ENCODE results near the gene ZNF81. TPM values are rescaled to one million over a fixed set of nuclear protein-coding genes. Genes with fewer than 3 reads are reported as not detected.

The ZNF81 gene
- total and polyA plus RNA-seq, 2 of the 13 experiments (the other 11 are each of a cell fraction or from before 2014, with no cell fraction given) = 1.4 to 3.2 TPM

DNA sequence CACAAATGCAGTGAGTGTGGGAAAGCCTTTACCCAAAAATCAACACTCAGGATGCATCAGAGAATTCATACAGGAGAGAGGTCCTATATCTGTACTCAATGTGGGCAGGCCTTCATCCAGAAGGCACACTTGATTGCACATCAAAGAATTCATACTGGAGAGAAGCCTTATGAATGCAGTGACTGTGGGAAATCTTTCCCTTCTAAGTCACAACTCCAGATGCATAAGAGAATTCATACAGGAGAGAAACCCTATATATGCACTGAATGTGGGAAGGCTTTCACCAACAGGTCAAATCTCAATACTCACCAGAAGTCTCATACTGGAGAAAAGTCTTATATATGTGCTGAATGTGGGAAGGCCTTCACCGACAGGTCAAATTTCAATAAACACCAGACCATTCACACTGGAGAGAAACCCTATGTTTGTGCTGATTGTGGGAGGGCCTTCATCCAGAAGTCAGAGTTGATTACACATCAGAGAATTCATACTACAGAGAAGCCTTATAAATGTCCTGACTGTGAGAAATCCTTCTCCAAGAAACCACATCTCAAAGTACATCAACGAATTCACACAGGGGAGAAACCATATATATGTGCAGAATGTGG lies 79.3 kb downstream of the ZNF81 start:
- Histone ChIP-seq H3K27me3 (ENCODE audit: control insufficient read depth in 1 of 2, insufficient read depth in 2 of 2, low read length in 2 of 2) (no peaks in the 10 kb centered on the region), H3K4me1 (ENCODE audit: insufficient read depth, low read length) (no peaks in the 10 kb centered on the region), H4K20me1 (ENCODE audit: insufficient read depth, low read length) (no peaks in the 10 kb centered on the region), H3K4me2 (ENCODE audit: low read depth, low read length) (no peak overlapping the region), H3K27ac (ENCODE audit: extremely low read length, insufficient read depth, low read length) (no peak overlapping the region), H2AFZ (ENCODE audit: low read length) (no peak overlapping the region), H3K9ac (ENCODE audit: insufficient read depth, low read depth, low read length) (no peak overlapping the region), H3K9me3 (ENCODE audit: low read length) (peaks cover 19% of the 10 kb centered on the region; the same call in 1 of the 2 replicates), H3K36me3 (replicated peaks in 1 of 2; ENCODE audit: control insufficient read depth in 1 of 2, insufficient read depth in 2 of 2, low read length in 2 of 2) (no peaks in the 10 kb centered on the region), H3K79me2 (ENCODE audit: insufficient read depth, low read length) (no peaks in the 10 kb centered on the region), H3K4me3 (replicated peaks in 1 of 3; ENCODE audit: insufficient read depth in 1 of 3, low read depth in 2 of 3, low read length in 3 of 3) (no peak overlapping the region)
- no peak for ATAC-seq
- POLR2A ChIA-PET = no interaction called here
- 77% methylated on average over 2 of the region's 2 CpGs for WGBS (ENCODE audit: low lambda C conversion rate)
- BruUV-seq (replicated peaks) = no TSS peak
- in situ Hi-C loops (cut with HindIII; ENCODE audit: extremely low pct_ligation_motif_present, low pct_unique_long_range_greater_than_20kb) (no loop called here), intact Hi-C loops (cut with micrococcal nuclease; ENCODE audit: unreplicated experiment) (no loop called here)
- no peak for TF ChIP-seq NR2F2 (IDR thresholded peaks at IDR 0.05; ENCODE audit: borderline replicate concordance, low read depth)
- TF ChIP-seq, protein P1, sequence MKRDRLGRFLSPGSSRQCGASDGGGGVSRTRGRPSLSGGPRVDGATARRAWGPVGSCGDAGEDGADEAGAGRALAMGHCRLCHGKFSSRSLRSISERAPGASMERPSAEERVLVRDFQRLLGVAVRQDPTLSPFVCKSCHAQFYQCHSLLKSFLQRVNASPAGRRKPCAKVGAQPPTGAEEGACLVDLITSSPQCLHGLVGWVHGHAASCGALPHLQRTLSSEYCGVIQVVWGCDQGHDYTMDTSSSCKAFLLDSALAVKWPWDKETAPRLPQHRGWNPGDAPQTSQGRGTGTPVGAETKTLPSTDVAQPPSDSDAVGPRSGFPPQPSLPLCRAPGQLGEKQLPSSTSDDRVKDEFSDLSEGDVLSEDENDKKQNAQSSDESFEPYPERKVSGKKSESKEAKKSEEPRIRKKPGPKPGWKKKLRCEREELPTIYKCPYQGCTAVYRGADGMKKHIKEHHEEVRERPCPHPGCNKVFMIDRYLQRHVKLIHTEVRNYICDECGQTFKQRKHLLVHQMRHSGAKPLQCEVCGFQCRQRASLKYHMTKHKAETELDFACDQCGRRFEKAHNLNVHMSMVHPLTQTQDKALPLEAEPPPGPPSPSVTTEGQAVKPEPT (CRISPR knock-in tag; IDR thresholded peaks at IDR 0.05; ENCODE audit: low read depth) = no peak
- FAIRE-seq = no peak
- CTCF ChIA-PET (ENCODE audit: low intra/inter-chr PET ratio, low total read pairs) = no interaction called here
- DNase-seq (ENCODE audit: low spot score) = no peak

DNA sequence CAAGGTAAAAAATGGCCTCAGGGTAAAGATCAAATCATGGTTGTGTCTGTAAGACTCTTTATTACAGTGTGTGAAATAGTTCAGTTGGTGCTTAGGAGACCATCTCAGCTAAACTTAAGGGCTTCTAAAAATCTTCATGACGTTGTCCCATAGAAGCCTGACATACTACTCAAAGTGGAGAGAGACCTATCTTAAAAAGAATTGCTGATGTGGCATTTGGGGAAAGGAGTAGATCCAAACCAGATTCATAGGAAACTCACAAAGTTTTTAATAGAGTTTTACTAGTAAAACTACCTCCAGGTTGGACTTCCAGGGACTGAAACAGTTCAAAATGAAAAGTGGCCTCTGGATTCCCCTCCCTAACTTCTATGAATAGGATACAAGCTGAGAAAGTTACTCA lies 81.6 kb downstream of the ZNF81 start:
- Histone ChIP-seq H3K36me3 (replicated peaks in 1 of 2; ENCODE audit: control insufficient read depth in 1 of 2, insufficient read depth in 2 of 2, low read length in 2 of 2) (no peaks in the 10 kb centered on the region), H3K4me3 (replicated peaks in 1 of 3; ENCODE audit: insufficient read depth in 1 of 3, low read depth in 2 of 3, low read length in 3 of 3) (no peak overlapping the region), H3K9me3 (ENCODE audit: low read length) (peaks cover 19% of the 10 kb centered on the region; the same call in 1 of the 2 replicates), H4K20me1 (ENCODE audit: insufficient read depth, low read length) (no peaks in the 10 kb centered on the region), H3K27me3 (ENCODE audit: control insufficient read depth in 1 of 2, insufficient read depth in 2 of 2, low read length in 2 of 2) (no peaks in the 10 kb centered on the region), H3K4me1 (ENCODE audit: insufficient read depth, low read length) (no peaks in the 10 kb centered on the region), H3K4me2 (ENCODE audit: low read depth, low read length) (no peak overlapping the region), H3K9ac (ENCODE audit: insufficient read depth, low read depth, low read length) (no peak overlapping the region), H3K79me2 (ENCODE audit: insufficient read depth, low read length) (no peaks in the 10 kb centered on the region), H3K27ac (ENCODE audit: extremely low read length, insufficient read depth, low read length) (no peak overlapping the region), H2AFZ (ENCODE audit: low read length) (no peak overlapping the region)
- in situ Hi-C loops (cut with HindIII; ENCODE audit: extremely low pct_ligation_motif_present, low pct_unique_long_range_greater_than_20kb) (no loop called here), intact Hi-C loops (cut with micrococcal nuclease; ENCODE audit: unreplicated experiment) (no loop called here)
- 100% methylated on average over 1 of the region's 1 CpG for WGBS (ENCODE audit: low lambda C conversion rate)
- DNase-seq (ENCODE audit: low spot score) = no peak
- no peak for ATAC-seq
- no TSS peak for BruUV-seq (replicated peaks)
- POLR2A ChIA-PET = no interaction called here
- no peak for TF ChIP-seq ZNF7 (CRISPR knock-in tag; IDR thresholded peaks at IDR 0.05)
- TF ChIP-seq MAFK (conservative IDR thresholded peaks at IDR 0.05 in 1 of 2, IDR thresholded peaks at IDR 0.05 in 1 of 2; ENCODE audit: low read length in 2 of 2) = peak; percentile 16 to 61; a peak in 2 of 4 replicates
- 0 out of 2 replicates have a peak, but pooled peaks have one; percentile 18 for TF ChIP-seq MAFF (IDR thresholded peaks at IDR 0.05; ENCODE audit: low read depth, low read length)
- CTCF ChIA-PET (ENCODE audit: low intra/inter-chr PET ratio, low total read pairs) = no interaction called here
- no peak for FAIRE-seq
